Measurements from ENCODE around the gene PRDM16.

Gene PRDM16

GRCh38 chr1:3415260-3416090 lies 346.5 kb downstream of the PRDM16 start:
- Histone ChIP-seq H3K9ac (ENCODE audit: low read length) (no peak overlapping the region), H3K9me3 (replicated peaks; ENCODE audit: insufficient read depth, low read length) (no peaks in the 10 kb centered on the region), H3K27me3 (replicated peaks; ENCODE audit: insufficient read depth, low read length) (peaks cover 92% of the 10 kb centered on the region), H3F3A (ENCODE audit: insufficient read depth, low read length) (no peaks in the 10 kb centered on the region), H3K9me2 (replicated peaks; ENCODE audit: insufficient read depth, low read length) (no peaks in the 10 kb centered on the region), H3K4me3 (ENCODE audit: low read length) (no peak overlapping the region), H3K36me3 (replicated peaks; ENCODE audit: insufficient read depth, low read length) (no peaks in the 10 kb centered on the region), H3K4me1 (ENCODE audit: low read length) (no peaks in the 10 kb centered on the region), H3K27ac (ENCODE audit: low read length) (no peak overlapping the region), H4K20me1 (ENCODE audit: insufficient read depth, low read length) (no peaks in the 10 kb centered on the region), H3K79me2 (ENCODE audit: low read length) (no peaks in the 10 kb centered on the region), H2AFZ (ENCODE audit: low read length) (no peak overlapping the region), H3K4me2 (ENCODE audit: low read depth, low read length) (no peak overlapping the region)
- no peak for DNase-seq
- no peak for TF ChIP-seq EZH2 (optimal IDR thresholded peaks at IDR 0.05; ENCODE audit: low read depth, low read length)
- no peak for TF ChIP-seq EZH2phosphoT487 (IDR thresholded peaks at IDR 0.05; ENCODE audit: low read length)
- TF ChIP-seq CTCF (IDR thresholded peaks at IDR 0.05; ENCODE audit: low read length), result no peak

GRCh38 chr1:3417082-3417739 lies 348.2 kb downstream of the PRDM16 start:
- Histone ChIP-seq H2AFZ (ENCODE audit: low read length) (no peak overlapping the region), H3K4me1 (ENCODE audit: low read length) (no peaks in the 10 kb centered on the region), H3K79me2 (ENCODE audit: low read length) (no peaks in the 10 kb centered on the region), H3F3A (ENCODE audit: insufficient read depth, low read length) (no peaks in the 10 kb centered on the region), H3K4me3 (ENCODE audit: low read length) (no peak overlapping the region), H3K27me3 (replicated peaks; ENCODE audit: insufficient read depth, low read length) (peaks cover 92% of the 10 kb centered on the region), H3K4me2 (ENCODE audit: low read depth, low read length) (no peak overlapping the region), H3K9ac (ENCODE audit: low read length) (no peak overlapping the region), H3K9me2 (replicated peaks; ENCODE audit: insufficient read depth, low read length) (no peaks in the 10 kb centered on the region), H4K20me1 (ENCODE audit: insufficient read depth, low read length) (no peaks in the 10 kb centered on the region), H3K27ac (ENCODE audit: low read length) (no peak overlapping the region), H3K9me3 (replicated peaks; ENCODE audit: insufficient read depth, low read length) (no peaks in the 10 kb centered on the region), H3K36me3 (replicated peaks; ENCODE audit: insufficient read depth, low read length) (no peaks in the 10 kb centered on the region)
- TF ChIP-seq CTCF (IDR thresholded peaks at IDR 0.05; ENCODE audit: low read length) (peak; percentile 60), EZH2phosphoT487 (IDR thresholded peaks at IDR 0.05; ENCODE audit: low read length) (no peak)
- no peak for DNase-seq

- Histone ChIP-seq H3K36me3 (replicated peaks; ENCODE audit: insufficient read depth, low read length) (no peaks in the 10 kb centered on the region), H3K27me3 (replicated peaks; ENCODE audit: insufficient read depth, low read length) (peaks cover 95% of the 10 kb centered on the region)
These were observed 348.9 kb downstream of the PRDM16 start for GRCh38 chr1:3417934-3418333.

More at GRCh38 chr1:3417934-3418333, 348.9 kb downstream of the PRDM16 start:
- Histone ChIP-seq H3F3A (ENCODE audit: insufficient read depth, low read length) (no peaks in the 10 kb centered on the region), H3K9me2 (replicated peaks; ENCODE audit: insufficient read depth, low read length) (no peaks in the 10 kb centered on the region), H4K20me1 (ENCODE audit: insufficient read depth, low read length) (no peaks in the 10 kb centered on the region), H3K9ac (ENCODE audit: low read length) (no peak overlapping the region), H3K4me3 (ENCODE audit: low read length) (no peak overlapping the region), H3K79me2 (ENCODE audit: low read length) (no peaks in the 10 kb centered on the region), H2AFZ (ENCODE audit: low read length) (no peak overlapping the region), H3K9me3 (replicated peaks; ENCODE audit: insufficient read depth, low read length) (no peaks in the 10 kb centered on the region), H3K4me2 (ENCODE audit: low read depth, low read length) (no peak overlapping the region), H3K4me1 (ENCODE audit: low read length) (no peaks in the 10 kb centered on the region), H3K27ac (ENCODE audit: low read length) (no peak overlapping the region)
- no peak for DNase-seq
- TF ChIP-seq CTCF (IDR thresholded peaks at IDR 0.05; ENCODE audit: low read length), result no peak
